Testis (tissue), 3 donors: ENCODE data around the gene PDE7B. TPM values are rescaled to one million over a fixed set of nuclear protein-coding genes. Genes with fewer than 3 reads are reported as not detected.

Experiments
- DNase-seq: peaks from one replicate; pipeline ENCODE4 v3.0.0-alpha.2; 2019
- H3K27ac ChIP-seq, 2 donors: fragments of 200-600 bp; sonication (generic); one replicate each; pipeline ENCODE4 v1.5.1; 2019
- H3K27me3 ChIP-seq: fragments of 200-600 bp; sonication (generic); one replicate; pipeline ENCODE4 v1.5.1; 2019
- H3K36me3 ChIP-seq: fragments of 200-600 bp; sonication (generic); one replicate; pipeline ENCODE4 v1.5.1; 2017; ENCODE audit warnings: low read depth; ENCODE audit errors: missing control alignments
- H3K4me1 ChIP-seq: fragments of 200-600 bp; sonication (generic); one replicate; pipeline ENCODE4 v1.5.1; 2019
- H3K4me3 ChIP-seq, 2 donors: fragments of 200-600 bp; sonication (generic); one replicate each; pipeline ENCODE4 v1.5.1; 2017 to 2019
- H3K9me3 ChIP-seq: fragments of 200-600 bp; sonication (generic); one replicate; pipeline ENCODE4 v1.5.1; 2017
- CTCF ChIP-seq, 3 experiments: fragments of 450-650 bp in 2 of 3; fragments of 200-600 bp in 1 of 3; sonication (generic) in 1 of 3; IDR thresholded peaks; one replicate each; pipeline ENCODE4 v1.5.1; 2016 to 2019; ENCODE audit warnings: antibody characterized with exemption in 3 of 3, mild to moderate bottlenecking in 2 of 3, moderate library complexity in 1 of 3
- POLR2A ChIP-seq: fragments of 450-650 bp; IDR thresholded peaks from one replicate; pipeline ENCODE4 v1.6.1; 2017; ENCODE audit warnings: antibody characterized with exemption, mild to moderate bottlenecking, moderate library complexity
- WGBS, 2 donors: methylation state at CpG; one replicate each; pipeline ENCODE4 v1.1.5; 2018; 5-methylcytosine and 5-hydroxymethylcytosine counted together
- intact Hi-C: fragments of 100-400 bp; cut with DNase I; formaldehyde crosslinking; loops from one replicate; pipeline ENCODE4 v1.15.1; 2023; ENCODE audit warnings: low total_unique reads
- polyA plus RNA-seq: library from polyadenylated mRNA; stranded (reverse); fragments of 350-450 nt; fragmentation: Illumina TruSeq; extraction: RNeasy Lipid Tissue Mini Kit (QIAGEN cat#74804); gene quantifications from one replicate; pipeline ENCODE4 v1.2.3, GENCODE V29; 2014; ENCODE audit warnings: low read depth, low replicate concordance; ENCODE audit not compliant: insufficient read depth
- total RNA-seq, 2 donors: library from RNA; depleted of rRNA; stranded (reverse); fragments of >200 nt; gene quantifications; one replicate each; pipeline ENCODE4 v1.2.3, GENCODE V29; 2016

The PDE7B gene
- total and polyA plus RNA-seq, 3 donors from 2014 or later, result 3.7 to 6.9 (median 4.4) TPM

- Histone ChIP-seq H3K4me3 (no peak overlapping the region), H3K36me3 (no peaks in the 10 kb centered on the region), H3K27ac (no peak overlapping the region), H3K27me3 (no peaks in the 10 kb centered on the region), H3K9me3 (no peaks in the 10 kb centered on the region), H3K4me1 (no peaks in the 10 kb centered on the region)
- TF ChIP-seq POLR2A, result no peak
- TF ChIP-seq CTCF (IDR thresholded peaks at IDR 0.05), result no peak
- intact Hi-C loops, result no loop called here
- WGBS, 2 donors, result 90 to 94% methylated on average over 5 of the region's 5 CpGs
- DNase-seq, result no peak
These were observed 21.0 kb upstream of the PDE7B start for GRCh38 chr6:135830452-135830881.

GRCh38 chr6:135831016-135831415 is 20.5 kb upstream of the PDE7B start:
- TF ChIP-seq CTCF (IDR thresholded peaks at IDR 0.05) (no peak), POLR2A (no peak)
- Histone ChIP-seq H3K4me3 (no peak overlapping the region), H3K36me3 (no peaks in the 10 kb centered on the region), H3K9me3 (no peaks in the 10 kb centered on the region), H3K27me3 (no peaks in the 10 kb centered on the region), H3K27ac (no peak overlapping the region), H3K4me1 (no peaks in the 10 kb centered on the region)
- DNase-seq, result no peak
- WGBS, 2 donors, result 71 to 84% methylated on average over 3 of the region's 3 CpGs
- intact Hi-C loops, result no loop called here

GRCh38 chr6:135832166-135832565 is 19.3 kb upstream of the PDE7B start:
- DNase-seq, result no peak
- H3K36me3 ChIP-seq, result no peaks in the 10 kb centered on the region
- H3K9me3 ChIP-seq, result no peaks in the 10 kb centered on the region
- no peak overlapping the region for H3K27ac ChIP-seq
- no peak overlapping the region for H3K4me3 ChIP-seq
- TF ChIP-seq POLR2A (no peak), CTCF (IDR thresholded peaks at IDR 0.05) (no peak)
- intact Hi-C loops, result no loop called here
- no peaks in the 10 kb centered on the region for H3K4me1 ChIP-seq
- 53 to 56% methylated on average over 3 of the region's 3 CpGs for WGBS, 2 donors
- no peaks in the 10 kb centered on the region for H3K27me3 ChIP-seq

- 59 to 74% methylated on average over 1 of the region's 1 CpG for WGBS, 2 donors
- DNase-seq, result no peak
- TF ChIP-seq POLR2A, result no peak
- TF ChIP-seq CTCF (IDR thresholded peaks at IDR 0.05), result no peak
These were observed 17.7 kb upstream of the PDE7B start for GRCh38 chr6:135833771-135834170.

GRCh38 chr6:135837735-135838449 is 13.6 kb upstream of the PDE7B start:
- intact Hi-C loops, result no loop called here
- Histone ChIP-seq H3K27ac (no peak overlapping the region), H3K4me3 (no peak overlapping the region), H3K9me3 (no peaks in the 10 kb centered on the region), H3K27me3 (no peaks in the 10 kb centered on the region), H3K4me1 (no peaks in the 10 kb centered on the region), H3K36me3 (no peaks in the 10 kb centered on the region)
- no peak for DNase-seq
- WGBS, 2 donors, result 84 to 90% methylated on average over 5 of the region's 5 CpGs
- TF ChIP-seq CTCF (IDR thresholded peaks at IDR 0.05) (no peak), POLR2A (no peak)

More at GRCh38 chr6:135833771-135834170, 17.7 kb upstream of the PDE7B start:
- no peaks in the 10 kb centered on the region for H3K4me1 ChIP-seq
- no peaks in the 10 kb centered on the region for H3K27me3 ChIP-seq
- H3K4me3 ChIP-seq, result no peak overlapping the region
- H3K27ac ChIP-seq, result no peak overlapping the region
- H3K36me3 ChIP-seq, result no peaks in the 10 kb centered on the region
- no peaks in the 10 kb centered on the region for H3K9me3 ChIP-seq
- intact Hi-C loops, result no loop called here
